HG03039 (cell line): Measurements from ENCODE around the gene BAIAP2.

Source experiments
- ATAC-seq: cut with Tn5 transposase; IDR thresholded peaks from one replicate; pipeline ENCODE4 v1.9.1; 2021; ENCODE audit warnings: mild to moderate bottlenecking, moderate library complexity; ENCODE audit not compliant: unreplicated experiment

Gene BAIAP2

GRCh38 chr17:81036197-81036941 lies 1.4 kb downstream of the BAIAP2 start:
- ATAC-seq: no peak

GRCh38 chr17:81037026-81037797 lies 2.3 kb downstream of the BAIAP2 start:
- ATAC-seq: no peak

- no peak for ATAC-seq
Observed at GRCh38 chr17:81037798-81038733, 3.1 kb downstream of the BAIAP2 start.

- no peak for ATAC-seq
Observed at GRCh38 chr17:81039096-81039495, 4.1 kb downstream of the BAIAP2 start.

GRCh38 chr17:81039854-81040758 lies 5.2 kb downstream of the BAIAP2 start:
- ATAC-seq: no peak

- no peak for ATAC-seq
Observed at GRCh38 chr17:81040791-81041337, 5.9 kb downstream of the BAIAP2 start.

GRCh38 chr17:81042606-81043005 lies 7.7 kb downstream of the BAIAP2 start:
- ATAC-seq: no peak

GRCh38 chr17:81043319-81043724 lies 8.4 kb downstream of the BAIAP2 start:
- no peak for ATAC-seq

GRCh38 chr17:81043725-81044427 lies 8.9 kb downstream of the BAIAP2 start:
- ATAC-seq: no peak

GRCh38 chr17:81044428-81044763 lies 9.4 kb downstream of the BAIAP2 start:
- ATAC-seq: no peak

- ATAC-seq: no peak
Observed at GRCh38 chr17:81044764-81045589, 10.0 kb downstream of the BAIAP2 start.

GRCh38 chr17:81045590-81046095 lies 10.7 kb downstream of the BAIAP2 start:
- no peak for ATAC-seq

GRCh38 chr17:81046132-81046769 lies 11.3 kb downstream of the BAIAP2 start:
- no peak for ATAC-seq

- ATAC-seq: no peak
Observed at GRCh38 chr17:81046770-81047359, 11.9 kb downstream of the BAIAP2 start.

GRCh38 chr17:81048827-81049371 lies 13.9 kb downstream of the BAIAP2 start:
- no peak for ATAC-seq

- no peak for ATAC-seq
Observed at GRCh38 chr17:81049372-81049911, 14.5 kb downstream of the BAIAP2 start.
